K562 (cell line): ENCODE results near the gene NLK. TPM values are rescaled to one million over a fixed set of nuclear protein-coding genes. Genes with fewer than 3 reads are reported as not detected.

Experiments used
- ATAC-seq: fragments of 200-7000 bp; cut with Tn5 transposase; 3 replicates; pipeline ENCODE4 v1.9.1; 2020; ENCODE audit warnings: moderate library complexity
- BruUV-seq: library from RNA; stranded (reverse); fragments of 400-500 nt; replicated peaks from 2 replicates; lab custom pipeline; 2021; lab: Mats Ljungman, UMichigan
- CTCF ChIA-PET: fragments of 300-600 bp; formaldehyde crosslinking; extraction: SDS; loops from one replicate; lab custom pipeline; 2021; ENCODE audit warnings: low intra/inter-chr PET ratio; lab: Yijun Ruan, JAX
- POLR2A ChIA-PET: fragments of 300-600, 350-650 bp; sonication (Branson Sonifier 250); formaldehyde crosslinking; extraction: SDS; loops from one replicate; lab custom pipeline; 2021; ENCODE audit warnings: antibody characterized with exemption, inconsistent platforms; lab: Yijun Ruan, JAX
- DNase-seq, 4 experiments: peaks; one replicate each; pipeline versions ENCODE4 v3.0.0 to v3.0.0-alpha.2; 2011 to 2018; ENCODE audit warnings: low spot score in 3 of 4, mixed read lengths in 3 of 4; ENCODE audit errors: extremely low read depth in 1 of 4
- FAIRE-seq: peaks from 2 replicates; lab custom pipeline; 2011; peaks lifted over from hg19 to GRCh38; lab: Jason Lieb, UNC
- H2AFZ ChIP-seq: 2 replicates; pipeline ENCODE4 v1.6.0; 2011; ENCODE audit warnings: low read depth, low read length, control low read depth, inconsistent platforms
- H3K27ac ChIP-seq: fragments of 200-600 bp; 3 replicates; pipeline ENCODE4 v1.8.0; 2011; ENCODE audit warnings: low read depth, mild to moderate bottlenecking, control low read depth, inconsistent platforms, low read length, moderate library complexity, mixed read lengths; ENCODE audit errors: extremely low read depth
- H3K27me3 ChIP-seq, 2 experiments: fragments of 300-600 bp in 1 of 2; 2 replicates in 1 of 2; 3 replicates in 1 of 2; pipeline versions ENCODE4 v1.6.0 to v1.8.0; 2011; ENCODE audit warnings: inconsistent platforms in 2 of 2, low read length in 2 of 2, mild to moderate bottlenecking in 1 of 2, mixed read lengths in 1 of 2, moderate library complexity in 1 of 2; ENCODE audit not compliant: control insufficient read depth in 2 of 2, insufficient read depth in 2 of 2
- H3K36me3 ChIP-seq: fragments of 300-600 bp; 3 replicates; pipeline ENCODE4 v1.8.0; 2011; ENCODE audit warnings: mild to moderate bottlenecking, low read length, inconsistent platforms; ENCODE audit not compliant: control insufficient read depth, insufficient read depth
- H3K4me1 ChIP-seq, 2 experiments: fragments of 200-600 bp in 1 of 2; replicated peaks in 1 of 2; 2 replicates in 1 of 2; 3 replicates in 1 of 2; pipeline versions ENCODE4 v1.5.1 to v1.8.0; 2011; ENCODE audit warnings: inconsistent platforms in 2 of 2, low read length in 2 of 2, mild to moderate bottlenecking in 1 of 2, mixed read lengths in 1 of 2, moderate library complexity in 1 of 2; ENCODE audit not compliant: control insufficient read depth in 2 of 2, insufficient read depth in 2 of 2
- H3K4me2 ChIP-seq: 2 replicates; pipeline ENCODE4 v1.6.1; 2011; ENCODE audit warnings: low read length, control low read depth, inconsistent platforms, mixed read lengths; ENCODE audit not compliant: insufficient read depth
- H3K4me3 ChIP-seq: fragments of 200-600 bp; sonication (generic), shearing (Covaris generic); 2 replicates; pipeline ENCODE4 v1.5.1; 2016; ENCODE audit warnings: control low read depth, inconsistent platforms
- H3K79me2 ChIP-seq: fragments of 200-600 bp; 3 replicates; pipeline ENCODE4 v1.8.0; 2011; ENCODE audit warnings: low read length, inconsistent platforms; ENCODE audit not compliant: control insufficient read depth, insufficient read depth
- H3K9ac ChIP-seq, 2 experiments: 2 replicates each; pipeline versions ENCODE4 v1.6.0 to v1.6.1; 2011; ENCODE audit warnings: low read depth in 2 of 2, low read length in 2 of 2, control low read depth in 1 of 2, inconsistent platforms in 1 of 2, mild to moderate bottlenecking in 1 of 2, mixed read lengths in 1 of 2; ENCODE audit not compliant: insufficient read depth in 1 of 2
- H3K9me1 ChIP-seq: one replicate; pipeline ENCODE4 v1.6.0; 2011; ENCODE audit warnings: inconsistent platforms, mild to moderate bottlenecking, low read length, moderate library complexity; ENCODE audit not compliant: control insufficient read depth, insufficient read depth
- H3K9me3 ChIP-seq: replicated peaks from 2 replicates; pipeline ENCODE4 v1.5.1; 2011; ENCODE audit warnings: low read depth, low read length, inconsistent platforms; ENCODE audit not compliant: control insufficient read depth, insufficient read depth
- H4K20me1 ChIP-seq: replicated peaks from 2 replicates; pipeline ENCODE4 v1.6.1; 2011; ENCODE audit warnings: low read length, inconsistent platforms, mixed read lengths; ENCODE audit not compliant: control insufficient read depth, insufficient read depth
- ATF2 ChIP-seq: sonication (generic); formaldehyde crosslinking; IDR thresholded peaks from 2 replicates; pipeline ENCODE4 v1.8.1; 2022; ENCODE audit warnings: missing genetic modification reagents
- BCOR ChIP-seq: fragments of 450-650 bp; IDR thresholded peaks from 2 replicates; pipeline ENCODE4 v1.6.1; 2016
- CREBBP ChIP-seq: IDR thresholded peaks from one replicate; pipeline ENCODE4 v1.6.1; 2012; ENCODE audit warnings: low read depth, mild to moderate bottlenecking, control low read depth, inconsistent platforms, low read length
- EGR1 ChIP-seq: fragments of 450-650 bp; conservative IDR thresholded peaks from 2 replicates; pipeline ENCODE4 v1.6.1; 2017; ENCODE audit warnings: mild to moderate bottlenecking
- FOXK1 ChIP-seq: sonication (generic); formaldehyde crosslinking; IDR thresholded peaks from 2 replicates; pipeline ENCODE4 v1.8.0; 2022; ENCODE audit warnings: missing genetic modification reagents, mild to moderate bottlenecking, borderline replicate concordance
- KDM1A ChIP-seq, 2 experiments: fragments of 450-650 bp; IDR thresholded peaks; 2 replicates each; pipeline ENCODE4 v1.6.1; 2016; ENCODE audit warnings: mild to moderate bottlenecking in 2 of 2
- MAZ ChIP-seq, 2 experiments: fragments of 450-650 bp in 1 of 2; sonication (generic) in 1 of 2; formaldehyde crosslinking; IDR thresholded peaks in 1 of 2; conservative IDR thresholded peaks in 1 of 2; 2 replicates each; pipeline versions ENCODE4 v1.4.0 to v1.5.0; 2020; ENCODE audit warnings: mild to moderate bottlenecking in 1 of 2, missing genetic modification reagents in 1 of 2
- PML ChIP-seq: IDR thresholded peaks from 2 replicates; pipeline ENCODE4 v1.6.1; 2012; ENCODE audit warnings: low read length, inconsistent platforms
- POLR3G ChIP-seq: IDR thresholded peaks from 2 replicates; pipeline ENCODE4 v1.6.1; 2011; ENCODE audit not compliant: insufficient read length, insufficient replicate concordance; ENCODE audit errors: extremely low read depth
- PRPF4 ChIP-seq: fragments of 200-400 bp; formaldehyde crosslinking; IDR thresholded peaks from one replicate; pipeline ENCODE4 v1.6.1; 2017; ENCODE audit warnings: low read length, low read depth, mild to moderate bottlenecking; ENCODE audit not compliant: insufficient read depth, poor library complexity, severe bottlenecking
- SMAD2 ChIP-seq: fragments of 150-350 bp; IDR thresholded peaks from 2 replicates; pipeline ENCODE4 v1.6.1; 2014; ENCODE audit warnings: low read depth, mild to moderate bottlenecking, low read length
- TEAD4 ChIP-seq, 2 experiments: sonication (generic) in 1 of 2; formaldehyde crosslinking in 1 of 2; IDR thresholded peaks; 2 replicates each; pipeline versions ENCODE4 v1.6.1 to v1.8.0; 2012 to 2022; ENCODE audit warnings: borderline replicate concordance in 1 of 2, inconsistent platforms in 1 of 2, low read length in 1 of 2, mild to moderate bottlenecking in 1 of 2, missing genetic modification reagents in 1 of 2
- ZNF830 ChIP-seq: fragments of 250-450 bp; sonication (Bioruptor Pico); IDR thresholded peaks from 2 replicates; pipeline ENCODE4 v1.5.0; 2021; ENCODE audit warnings: mild to moderate bottlenecking
- WGBS: fragments of 100-300 bp; shearing (Covaris generic); methylation state at CpG from one replicate; pipeline ENCODE4 v1.1.6; 2016; ENCODE audit warnings: low coverage, mixed read lengths; ENCODE audit not compliant: insufficient coverage; ENCODE audit errors: missing lambda C conversion rate; 5-methylcytosine and 5-hydroxymethylcytosine counted together
- in situ Hi-C: fragments of 300-500 bp; cut with MboI; formaldehyde crosslinking; loops from 4 replicates; pipeline ENCODE4 v1.15.0; 2018; ENCODE audit warnings: inconsistent platforms, mixed read lengths
- intact Hi-C: fragments of 100-400 bp; cut with micrococcal nuclease; formaldehyde crosslinking; loops from 2 replicates; pipeline ENCODE4 v1.14.2; 2022
- polyA plus RNA-seq, 8 experiments: library from polyadenylated mRNA; depleted of rRNA in 4 of 8; stranded (reverse) in 5 of 8; unstranded in 3 of 8; fragments of >200 nt; fragmentation: Nextera tagmentation in 2 of 8; fragmentation: Illumina TruSeq in 1 of 8; extraction: Ambion mirVana in 2 of 8; extraction: Trizol in 1 of 8; gene quantifications; 2 replicates each; pipeline versions ENCODE4 v1.2.1 to v1.2.3, GENCODE V29; 2011 to 2014; ENCODE audit warnings: inconsistent platforms in 1 of 8, missing spikeins in 1 of 8
- total RNA-seq, 7 experiments: library from RNA; depleted of rRNA in 6 of 7; stranded (reverse); fragments of >200 nt in 6 of 7; fragmentation: Illumina TruSeq in 2 of 7; extraction: Trizol in 2 of 7; gene quantifications; 2 replicates each; pipeline versions ENCODE4 v1.2.1 to v1.2.3, GENCODE V29; 2011 to 2021; ENCODE audit warnings: low replicate concordance in 1 of 7

Gene NLK
- total and polyA plus RNA-seq, 9 of the 15 experiments (the other 6 are each of a cell fraction or from before 2014, with no cell fraction given): 10.9 to 59.6 (median 26.7) TPM

- no peaks in the 10 kb centered on the region for H3K9me3 ChIP-seq
- peaks cover 8% of the 10 kb centered on the region for H3K9me1 ChIP-seq
- H3K27ac ChIP-seq: no peak overlapping the region
- 15% methylated on average over 4 of the region's 4 CpGs for WGBS
- ATAC-seq (peak; percentile 56), DNase-seq (peak in 3 of 4 experiments; percentile 37 to 62 (median 62)), FAIRE-seq (peak; percentile 44)
- peaks cover 0 to 3% of the 10 kb centered on the region in 2 experiments; a peak in 2 of 5 replicates for H3K27me3 ChIP-seq
- H3K4me1 ChIP-seq: peaks cover 14 to 43% of the 10 kb centered on the region in 2 experiments; a peak in 4 of 5 replicates
- no peak overlapping the region for H3K9ac ChIP-seq
- CTCF ChIA-PET: no interaction called here
- intact Hi-C loops: loop anchor here (10.0 kb wide), 1 partner anchor 54 kb away; no protein-coding TSS in a partner anchor
- H3K36me3 ChIP-seq: no peaks in the 10 kb centered on the region
- H2AFZ ChIP-seq: no peak overlapping the region
- peaks cover 11% of the 10 kb centered on the region for H4K20me1 ChIP-seq
- BruUV-seq: no TSS peak
- in situ Hi-C loops: no loop called here
- H3K79me2 ChIP-seq: no peaks in the 10 kb centered on the region
- no peak overlapping the region for H3K4me3 ChIP-seq
- POLR2A ChIA-PET: interaction anchor here (0.5 kb wide), 1 partner anchor 13 kb away, joined by 3 read pairs; no protein-coding TSS in a partner anchor
- H3K4me2 ChIP-seq: no peak overlapping the region
- TF ChIP-seq ZNF830 (CRISPR knock-in tag) (no peak), SMAD2 (no peak), ATF2 (CRISPR knock-in tag) (no peak), MAZ (CRISPR knock-in tag; conservative IDR thresholded peaks at IDR 0.05 in 1 of 2, IDR thresholded peaks at IDR 0.05 in 1 of 2) (no peak), POLR3G (no peak), EGR1 (peak; percentile 89), FOXK1 (CRISPR knock-in tag) (no peak), BCOR (0 out of 2 replicates have a peak, but pooled peaks have one; percentile 16), TEAD4 (IDR thresholded peaks at IDR 0.05; ENCODE audit: low read length) (0 out of 2 replicates have a peak, but pooled peaks have one; percentile 28), TEAD4 (CRISPR knock-in tag; IDR thresholded peaks at IDR 0.05; ENCODE audit: borderline replicate concordance) (no peak), CREBBP (no peak), PRPF4 (no peak), PML (no peak), KDM1A (IDR thresholded peaks at IDR 0.05) (peak in 1 of 2 experiments; percentile 42; a peak in 1 of 4 replicates)
Measured at GRCh38 chr17:28228986-28229729, 186.7 kb downstream of the NLK start.
